ENCODE results near the gene RPS5. TPM values are rescaled to one million over a fixed set of nuclear protein-coding genes. Genes with fewer than 3 reads are reported as not detected.

The RPS5 gene
- total RNA-seq, 1 experiment from 2014 or later: 1,400 TPM

GRCh38 chr19:58394821-58395219 is 7.8 kb downstream of the RPS5 start:
- DNase-seq: no peak
- peaks cover 3% of the 10 kb centered on the region for H3K79me1 ChIP-seq (ENCODE audit: insufficient read depth, low read depth, low read length, poor library complexity, severe bottlenecking)
- no peak overlapping the region for H2BK120ac ChIP-seq (ENCODE audit: low read depth, low read length, poor library complexity, severe bottlenecking)
- H3K9me3 ChIP-seq (ENCODE audit: control insufficient read depth, low read depth, low read length): no peaks in the 10 kb centered on the region
- peak overlapping the region in 1 of 3 experiments; percentile 90; a peak in 3 of 7 replicates for H3K27ac Mint-ChIP-seq
- no peak overlapping the region for H2BK5ac ChIP-seq (ENCODE audit: insufficient read length, low read length)
- no peak overlapping the region for H2BK12ac ChIP-seq (ENCODE audit: insufficient read length, low read depth, low read length)
- no peak overlapping the region for H3K56ac ChIP-seq (ENCODE audit: insufficient read length, low read depth, low read length)
- H4K5ac ChIP-seq (ENCODE audit: insufficient read length, low read depth, low read length): no peak overlapping the region
- H3K27me3 Mint-ChIP-seq (ENCODE audit: low read depth): peaks cover 9% of the 10 kb centered on the region
- no peak overlapping the region for H4K8ac ChIP-seq (replicated peaks; ENCODE audit: insufficient read length, low read depth, low read length)
- no CpG with 5 or more reads among the region's 3 CpGs for WGBS (ENCODE audit: extremely low coverage, insufficient read length, low lambda C conversion rate)
- H3K4me3 Mint-ChIP-seq: peak overlapping the region in 1 of 2 experiments; percentile 36; a peak in 3 of 5 replicates
- H3K4me1 ChIP-seq (ENCODE audit: insufficient read depth, low read length): no peaks in the 10 kb centered on the region
- H4K20me1 ChIP-seq (ENCODE audit: control insufficient read depth, insufficient read depth, insufficient read length): peaks cover 5% of the 10 kb centered on the region
- no peak overlapping the region for H4K91ac ChIP-seq (ENCODE audit: insufficient read length, low read depth, low read length)
- H2BK15ac ChIP-seq (ENCODE audit: low read depth, low read length): no peak overlapping the region
- no peaks in the 10 kb centered on the region; the same call in 1 of the 2 replicates for H3K27me3 ChIP-seq (ENCODE audit: insufficient read depth, low read length)
- H3K9me3 Mint-ChIP-seq: no peaks in the 10 kb centered on the region
- H3K4ac ChIP-seq (ENCODE audit: low read depth, low read length): no peak overlapping the region
- H3K4me1 Mint-ChIP-seq: peaks cover 10 to 11% of the 10 kb centered on the region in 2 experiments
- H3K18ac ChIP-seq (ENCODE audit: insufficient read length, low read depth, low read length): no peak overlapping the region
- no peak overlapping the region for H3T11ph ChIP-seq (ENCODE audit: low read length)
- H2AFZ ChIP-seq (ENCODE audit: low read length): no peak overlapping the region
- no peak overlapping the region for H2AK5ac ChIP-seq (ENCODE audit: insufficient read length, low read length)
- no peak overlapping the region for H2BK20ac ChIP-seq (ENCODE audit: low read depth, low read length, poor library complexity, severe bottlenecking)
- H3K4me2 ChIP-seq (ENCODE audit: insufficient read depth, insufficient read length, low read length): no peak overlapping the region
- peaks cover 7% of the 10 kb centered on the region for H3K23me2 ChIP-seq (ENCODE audit: insufficient read length, low read depth, low read length, poor library complexity, severe bottlenecking)
- H3K14ac ChIP-seq (ENCODE audit: insufficient read depth, low read length): no peak overlapping the region
- no peak overlapping the region for H3K23ac ChIP-seq (ENCODE audit: insufficient read length, low read depth, low read length)
- peaks cover 39 to 50% (median 45%) of the 10 kb centered on the region in 3 experiments; a peak in 6 of 7 replicates for H3K36me3 Mint-ChIP-seq (ENCODE audit: insufficient read depth in 1 of 3, low read depth in 3 of 3)
- no peak overlapping the region for H3K9ac ChIP-seq (ENCODE audit: extremely low read depth, insufficient read length, low read length)
- H3K79me2 ChIP-seq (ENCODE audit: insufficient read depth, low read length): no peaks in the 10 kb centered on the region
- TF ChIP-seq, protein P1, sequence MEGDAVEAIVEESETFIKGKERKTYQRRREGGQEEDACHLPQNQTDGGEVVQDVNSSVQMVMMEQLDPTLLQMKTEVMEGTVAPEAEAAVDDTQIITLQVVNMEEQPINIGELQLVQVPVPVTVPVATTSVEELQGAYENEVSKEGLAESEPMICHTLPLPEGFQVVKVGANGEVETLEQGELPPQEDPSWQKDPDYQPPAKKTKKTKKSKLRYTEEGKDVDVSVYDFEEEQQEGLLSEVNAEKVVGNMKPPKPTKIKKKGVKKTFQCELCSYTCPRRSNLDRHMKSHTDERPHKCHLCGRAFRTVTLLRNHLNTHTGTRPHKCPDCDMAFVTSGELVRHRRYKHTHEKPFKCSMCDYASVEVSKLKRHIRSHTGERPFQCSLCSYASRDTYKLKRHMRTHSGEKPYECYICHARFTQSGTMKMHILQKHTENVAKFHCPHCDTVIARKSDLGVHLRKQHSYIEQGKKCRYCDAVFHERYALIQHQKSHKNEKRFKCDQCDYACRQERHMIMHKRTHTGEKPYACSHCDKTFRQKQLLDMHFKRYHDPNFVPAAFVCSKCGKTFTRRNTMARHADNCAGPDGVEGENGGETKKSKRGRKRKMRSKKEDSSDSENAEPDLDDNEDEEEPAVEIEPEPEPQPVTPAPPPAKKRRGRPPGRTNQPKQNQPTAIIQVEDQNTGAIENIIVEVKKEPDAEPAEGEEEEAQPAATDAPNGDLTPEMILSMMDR (conservative IDR thresholded peaks at IDR 0.05): no peak
- no peak overlapping the region for H3K27ac ChIP-seq (ENCODE audit: insufficient read length, low read depth, low read length)

All from H9 (cell line).